Vagina (tissue), 2 donors: Measurements from ENCODE around the gene ZFP91. TPM values are rescaled to one million over a fixed set of nuclear protein-coding genes. Genes with fewer than 3 reads are reported as not detected.

ENCODE experiments used
- DNase-seq, 2 donors: peaks; one replicate each; pipeline ENCODE4 v3.0.0-alpha.2; 2017; ENCODE audit errors: extremely low spot score in 2 of 2
- H3K27ac ChIP-seq: fragments of 200-600 bp; sonication (generic); one replicate; pipeline ENCODE4 v1.5.1; 2019
- H3K27me3 ChIP-seq: fragments of 200-600 bp; sonication (generic); one replicate; pipeline ENCODE4 v1.5.1; 2019
- H3K36me3 ChIP-seq, 2 donors: fragments of 200-600 bp; sonication (generic); one replicate each; pipeline ENCODE4 v1.5.1; 2017 to 2019
- H3K4me1 ChIP-seq: fragments of 200-600 bp; sonication (generic); one replicate; pipeline ENCODE4 v1.5.1; 2019
- H3K4me3 ChIP-seq, 2 donors: fragments of 200-600 bp; sonication (generic); 1 replicate in 1 of 2; 2 replicates in 1 of 2; pipeline ENCODE4 v1.5.1; 2016 to 2019
- H3K9me3 ChIP-seq: fragments of 200-600 bp; sonication (generic); one replicate; pipeline ENCODE4 v1.5.1; 2019
- POLR2A ChIP-seq, 2 donors: fragments of 450-650 bp; IDR thresholded peaks; one replicate each; pipeline ENCODE4 v1.6.1; 2017; ENCODE audit warnings: antibody characterized with exemption in 2 of 2, mild to moderate bottlenecking in 2 of 2, moderate library complexity in 2 of 2
- POLR2AphosphoS5 ChIP-seq, 2 donors: sonication (generic); formaldehyde crosslinking; IDR thresholded peaks; one replicate each; pipeline ENCODE4 v1.9.0; 2017; ENCODE audit warnings: antibody characterized with exemption in 2 of 2, mild to moderate bottlenecking in 2 of 2, low read depth in 1 of 2; ENCODE audit not compliant: insufficient read depth in 1 of 2
- intact Hi-C: fragments of 100-400 bp; cut with DNase I; formaldehyde crosslinking; loops from one replicate; pipeline ENCODE4 v1.15.1; 2023
- total RNA-seq: library from RNA; depleted of rRNA; stranded (reverse); fragments of >200 nt; gene quantifications from one replicate; pipeline ENCODE4 v1.2.3, GENCODE V29; 2016
- TF ChIP-seq, protein P1 (sequence below), 3 experiments: fragments of 450-650 bp in 2 of 3; fragments of 200-600 bp in 1 of 3; sonication (generic) in 1 of 3; IDR thresholded peaks; one replicate each; pipeline ENCODE4 v1.5.1; 2017 to 2019; ENCODE audit warnings: antibody characterized with exemption in 3 of 3, mild to moderate bottlenecking in 2 of 3, moderate library complexity in 2 of 3

The ZFP91 gene
- total RNA-seq, 1 donor from 2014 or later = 35.4 TPM

DNA sequence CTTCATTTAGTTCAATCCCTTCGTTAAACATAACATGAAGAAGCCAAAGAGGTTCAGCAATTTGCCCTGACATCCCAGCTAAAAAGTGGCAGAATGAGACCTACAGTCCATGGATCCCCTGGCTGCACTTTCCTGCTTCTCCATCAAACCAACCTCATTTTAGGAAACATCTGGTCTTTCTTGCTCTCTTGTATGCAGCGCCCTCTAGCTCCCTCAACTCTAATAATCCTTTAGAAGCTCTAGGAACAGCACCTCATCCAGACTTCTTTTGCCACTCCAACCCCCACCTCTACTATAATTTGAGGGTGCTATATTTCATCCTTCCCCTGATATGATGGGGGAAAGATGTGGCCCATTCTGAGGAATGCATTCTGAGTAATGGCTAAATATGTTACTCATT is 51.0 kb downstream of the ZFP91 start:
- intact Hi-C loops = loop anchor here (1.0 kb wide), 1 partner anchor 25 kb away; no protein-coding TSS in a partner anchor

DNA sequence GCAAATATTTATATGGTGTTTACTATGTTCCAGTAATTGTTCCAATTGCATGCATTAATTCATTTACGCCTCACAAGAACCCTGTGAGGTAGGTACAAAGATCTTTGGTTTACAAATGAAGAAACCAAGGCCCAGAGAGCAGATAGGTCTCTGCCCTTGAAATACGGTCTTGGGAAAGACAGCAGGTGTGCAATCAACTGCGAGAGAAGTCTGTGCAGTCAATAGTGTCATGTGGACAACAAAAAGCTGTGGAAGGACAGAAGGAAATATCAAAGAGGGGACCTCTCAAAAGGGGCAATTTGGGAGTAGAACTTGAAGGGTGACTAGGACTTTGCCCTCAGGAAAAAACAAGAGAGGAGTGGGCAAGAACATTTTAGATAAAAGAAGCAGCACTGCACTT is 52.5 kb downstream of the ZFP91 start:
- no peak overlapping the region for H3K27ac ChIP-seq
- no peak for TF ChIP-seq POLR2A (IDR thresholded peaks at IDR 0.05)
- TF ChIP-seq POLR2AphosphoS5 (IDR thresholded peaks at IDR 0.05; ENCODE audit: insufficient read depth in 1 of 2, low read depth in 1 of 2) = no peak
- TF ChIP-seq, protein P1, sequence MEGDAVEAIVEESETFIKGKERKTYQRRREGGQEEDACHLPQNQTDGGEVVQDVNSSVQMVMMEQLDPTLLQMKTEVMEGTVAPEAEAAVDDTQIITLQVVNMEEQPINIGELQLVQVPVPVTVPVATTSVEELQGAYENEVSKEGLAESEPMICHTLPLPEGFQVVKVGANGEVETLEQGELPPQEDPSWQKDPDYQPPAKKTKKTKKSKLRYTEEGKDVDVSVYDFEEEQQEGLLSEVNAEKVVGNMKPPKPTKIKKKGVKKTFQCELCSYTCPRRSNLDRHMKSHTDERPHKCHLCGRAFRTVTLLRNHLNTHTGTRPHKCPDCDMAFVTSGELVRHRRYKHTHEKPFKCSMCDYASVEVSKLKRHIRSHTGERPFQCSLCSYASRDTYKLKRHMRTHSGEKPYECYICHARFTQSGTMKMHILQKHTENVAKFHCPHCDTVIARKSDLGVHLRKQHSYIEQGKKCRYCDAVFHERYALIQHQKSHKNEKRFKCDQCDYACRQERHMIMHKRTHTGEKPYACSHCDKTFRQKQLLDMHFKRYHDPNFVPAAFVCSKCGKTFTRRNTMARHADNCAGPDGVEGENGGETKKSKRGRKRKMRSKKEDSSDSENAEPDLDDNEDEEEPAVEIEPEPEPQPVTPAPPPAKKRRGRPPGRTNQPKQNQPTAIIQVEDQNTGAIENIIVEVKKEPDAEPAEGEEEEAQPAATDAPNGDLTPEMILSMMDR (IDR thresholded peaks at IDR 0.05) = no peak
- intact Hi-C loops = no loop called here
- H3K9me3 ChIP-seq = no peaks in the 10 kb centered on the region
- H3K4me3 ChIP-seq = no peak overlapping the region
- no peaks in the 10 kb centered on the region for H3K27me3 ChIP-seq
- H3K36me3 ChIP-seq = no peaks in the 10 kb centered on the region
- no peak for DNase-seq
- H3K4me1 ChIP-seq = peaks cover 19% of the 10 kb centered on the region

More for the DNA sequence above, 51.0 kb downstream of the ZFP91 start:
- Histone ChIP-seq H3K4me3 (no peak overlapping the region), H3K4me1 (peaks cover 19% of the 10 kb centered on the region), H3K36me3 (peaks cover 0 to under 1% of the 10 kb centered on the region in 2 donors), H3K9me3 (no peaks in the 10 kb centered on the region), H3K27ac (no peak overlapping the region), H3K27me3 (no peaks in the 10 kb centered on the region)
- DNase-seq = no peak
- TF ChIP-seq, protein P1 (IDR thresholded peaks at IDR 0.05) = no peak
- TF ChIP-seq POLR2A (IDR thresholded peaks at IDR 0.05) (no peak), POLR2AphosphoS5 (IDR thresholded peaks at IDR 0.05; ENCODE audit: insufficient read depth in 1 of 2, low read depth in 1 of 2) (no peak)

DNA sequence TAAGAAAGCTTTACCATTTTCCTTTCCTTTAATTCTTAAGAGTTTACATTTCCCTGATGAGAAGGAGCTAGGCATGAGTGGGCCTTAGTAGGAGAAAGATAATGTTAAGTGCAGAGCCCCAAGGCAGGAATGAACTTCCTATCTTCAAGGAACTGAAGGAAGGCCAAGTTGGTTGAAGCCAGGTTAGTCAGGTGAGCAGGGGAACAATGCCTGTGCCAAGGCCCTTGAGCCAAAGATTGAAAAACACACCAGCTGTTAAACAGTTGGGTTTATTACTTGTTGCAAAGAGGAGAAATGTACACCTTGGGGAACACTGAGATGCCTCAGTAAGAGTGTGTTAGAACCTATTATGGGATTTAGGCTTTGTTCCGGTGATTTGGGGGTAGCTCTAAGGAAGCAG is 53.6 kb downstream of the ZFP91 start:
- Histone ChIP-seq H3K9me3 (no peaks in the 10 kb centered on the region), H3K27me3 (no peaks in the 10 kb centered on the region), H3K36me3 (no peaks in the 10 kb centered on the region), H3K27ac (no peak overlapping the region), H3K4me3 (no peak overlapping the region), H3K4me1 (peaks cover 11% of the 10 kb centered on the region)
- no peak for DNase-seq
- intact Hi-C loops = no loop called here
- TF ChIP-seq POLR2A (IDR thresholded peaks at IDR 0.05) (no peak), POLR2AphosphoS5 (IDR thresholded peaks at IDR 0.05; ENCODE audit: insufficient read depth in 1 of 2, low read depth in 1 of 2) (no peak)
- TF ChIP-seq, protein P1 (IDR thresholded peaks at IDR 0.05) = no peak

DNA sequence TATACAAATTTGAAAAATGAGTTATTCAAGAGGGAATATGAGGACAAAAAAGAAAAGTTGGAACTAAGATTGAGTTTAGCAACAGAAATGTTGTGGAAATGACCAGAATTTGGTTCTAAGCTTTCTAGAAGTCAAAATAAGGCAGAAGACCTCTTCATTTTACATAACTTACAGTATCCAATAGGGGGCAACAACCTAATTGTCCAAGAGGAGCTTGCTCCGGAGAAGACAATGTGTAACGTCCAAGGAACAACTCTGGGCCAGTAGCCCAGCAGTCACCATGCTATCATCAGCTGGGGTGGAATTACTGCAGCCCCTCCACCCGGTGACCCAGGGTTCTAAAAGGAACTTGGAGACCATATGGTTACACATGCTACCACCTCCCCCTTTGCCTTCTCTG is 57.7 kb downstream of the ZFP91 start:
- Histone ChIP-seq H3K4me1 (no peaks in the 10 kb centered on the region), H3K27me3 (no peaks in the 10 kb centered on the region), H3K9me3 (no peaks in the 10 kb centered on the region), H3K36me3 (no peaks in the 10 kb centered on the region), H3K27ac (no peak overlapping the region), H3K4me3 (no peak overlapping the region)
- intact Hi-C loops = no loop called here
- TF ChIP-seq, protein P1 (IDR thresholded peaks at IDR 0.05) = no peak
- TF ChIP-seq POLR2A (IDR thresholded peaks at IDR 0.05) (no peak), POLR2AphosphoS5 (IDR thresholded peaks at IDR 0.05; ENCODE audit: insufficient read depth in 1 of 2, low read depth in 1 of 2) (no peak)
- DNase-seq = no peak

DNA sequence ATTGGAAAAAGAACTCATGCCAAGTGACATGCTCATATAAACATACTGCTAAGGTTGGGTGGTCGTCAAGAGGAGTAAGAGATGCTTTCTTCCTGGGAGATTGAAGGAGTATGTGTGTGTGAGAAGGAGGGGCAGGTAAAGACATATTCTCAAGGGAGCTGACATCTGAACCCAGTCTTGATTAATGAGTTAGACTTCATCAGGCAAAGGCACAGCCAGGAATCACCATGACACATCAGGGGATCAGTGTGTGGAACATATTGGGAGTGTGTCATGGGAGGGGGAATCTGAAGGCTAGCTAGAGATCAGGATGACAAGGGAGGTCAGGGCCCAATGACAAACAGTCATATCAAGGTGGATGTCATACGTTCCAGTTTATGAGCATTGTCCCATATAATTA is 58.5 kb downstream of the ZFP91 start:
- TF ChIP-seq POLR2AphosphoS5 (IDR thresholded peaks at IDR 0.05; ENCODE audit: insufficient read depth in 1 of 2, low read depth in 1 of 2) (no peak), POLR2A (IDR thresholded peaks at IDR 0.05) (no peak)
- TF ChIP-seq, protein P1 (IDR thresholded peaks at IDR 0.05) = no peak
- no peaks in the 10 kb centered on the region for H3K27me3 ChIP-seq
- H3K36me3 ChIP-seq = no peaks in the 10 kb centered on the region
- H3K9me3 ChIP-seq = no peaks in the 10 kb centered on the region
- intact Hi-C loops = no loop called here
- DNase-seq = no peak
- H3K4me3 ChIP-seq = no peak overlapping the region
- H3K4me1 ChIP-seq = no peaks in the 10 kb centered on the region
- no peak overlapping the region for H3K27ac ChIP-seq
